K562 (cell line): ENCODE data around the gene MSI1. TPM values are rescaled to one million over a fixed set of nuclear protein-coding genes. Genes with fewer than 3 reads are reported as not detected.

Experiments used
- BACH1 ChIP-seq: fragments of 200-800 bp; sonication (Bioruptor generic); IDR thresholded peaks from 2 replicates; pipeline ENCODE4 v1.6.1; 2016; ENCODE audit warnings: missing genetic modification characterization, missing compliant biosample characterization
- CEBPG ChIP-seq, 3 experiments: fragments of 200-800 bp in 1 of 3; sonication (Bioruptor generic) in 1 of 3; sonication (generic) in 1 of 3; formaldehyde crosslinking in 1 of 3; IDR thresholded peaks in 2 of 3; conservative IDR thresholded peaks in 1 of 3; 2 replicates each; pipeline versions ENCODE4 v1.6.1 to v1.8.0; 2016 to 2022; ENCODE audit warnings: missing compliant biosample characterization in 2 of 3, missing genetic modification characterization in 2 of 3, mild to moderate bottlenecking in 1 of 3, missing genetic modification reagents in 1 of 3
- FOXJ2 ChIP-seq: fragments of 200-800 bp; sonication (Bioruptor generic); IDR thresholded peaks from 2 replicates; pipeline ENCODE4 v1.6.1; 2016; ENCODE audit warnings: missing genetic modification characterization, missing compliant biosample characterization
- LARP7 ChIP-seq: fragments of 450-650 bp; IDR thresholded peaks from 2 replicates; pipeline ENCODE4 v1.6.1; 2016
- MLX ChIP-seq, 2 experiments: fragments of 450-650 bp in 1 of 2; sonication (generic) in 1 of 2; formaldehyde crosslinking; conservative IDR thresholded peaks; 2 replicates each; pipeline versions ENCODE4 v1.4.0 to v1.8.1; 2020 to 2022; ENCODE audit warnings: mild to moderate bottlenecking in 1 of 2, missing genetic modification reagents in 1 of 2
- PHF20 ChIP-seq: fragments of 450-650 bp; IDR thresholded peaks from 2 replicates; pipeline ENCODE4 v1.6.1; 2018; ENCODE audit not compliant: partially characterized antibody
- POLR3G ChIP-seq: IDR thresholded peaks from 2 replicates; pipeline ENCODE4 v1.6.1; 2011; ENCODE audit not compliant: insufficient read length, insufficient replicate concordance; ENCODE audit errors: extremely low read depth
- SMARCA5 ChIP-seq: fragments of 450-650 bp; IDR thresholded peaks from 2 replicates; pipeline ENCODE4 v1.6.1; 2016
- ZKSCAN3 ChIP-seq: fragments of 250-450 bp; sonication (Bioruptor Pico); IDR thresholded peaks from 2 replicates; pipeline ENCODE4 v1.4.0; 2020
- ZNF134 ChIP-seq: fragments of 250-450 bp; sonication (Bioruptor Pico); conservative IDR thresholded peaks from 2 replicates; pipeline ENCODE4 v1.4.0; 2020
- ZNF143 ChIP-seq: sonication (generic); formaldehyde crosslinking; IDR thresholded peaks from 2 replicates; pipeline ENCODE4 v1.9.0; 2022; ENCODE audit warnings: mild to moderate bottlenecking, missing genetic modification reagents
- ZNF197 ChIP-seq: fragments of 200-800 bp; sonication (Bioruptor generic); IDR thresholded peaks from 2 replicates; pipeline ENCODE4 v1.6.1; 2016; ENCODE audit warnings: low read depth, missing genetic modification characterization, missing compliant biosample characterization
- polyA plus RNA-seq, 8 experiments: library from polyadenylated mRNA; depleted of rRNA in 4 of 8; stranded (reverse) in 5 of 8; unstranded in 3 of 8; fragments of >200 nt; fragmentation: Nextera tagmentation in 2 of 8; fragmentation: Illumina TruSeq in 1 of 8; extraction: Ambion mirVana in 2 of 8; extraction: Trizol in 1 of 8; gene quantifications; 2 replicates each; pipeline versions ENCODE4 v1.2.1 to v1.2.3, GENCODE V29; 2011 to 2014; ENCODE audit warnings: inconsistent platforms in 1 of 8, missing spikeins in 1 of 8
- small RNA-seq: library from RNA; depleted of rRNA; stranded (forward); fragments of <200 nt; gene quantifications from one replicate; pipeline ENCODE3, GENCODE V24; 2014
- total RNA-seq, 7 experiments: library from RNA; depleted of rRNA in 6 of 7; stranded (reverse); fragments of >200 nt in 6 of 7; fragmentation: Illumina TruSeq in 2 of 7; extraction: Trizol in 2 of 7; gene quantifications; 2 replicates each; pipeline versions ENCODE4 v1.2.1 to v1.2.3, GENCODE V29; 2011 to 2021; ENCODE audit warnings: low replicate concordance in 1 of 7
- TF ChIP-seq, protein P1 (sequence below): sonication (generic); formaldehyde crosslinking; IDR thresholded peaks from 2 replicates; pipeline ENCODE4 v1.5.0; 2020; ENCODE audit warnings: missing genetic modification reagents

MSI1 gene
- total and polyA plus RNA-seq, 9 of the 15 experiments (the other 6 are each of a cell fraction or from before 2014, with no cell fraction given), result 0.16 TPM; not detected in 8

GRCh38 chr12:120292411-120292660 is 76.6 kb downstream of the MSI1 start (continued):
- TF ChIP-seq ZNF197, result peak; percentile 65
- TF ChIP-seq BACH1 (tag), result no peak
- TF ChIP-seq ZNF143 (CRISPR knock-in tag), result no peak
- TF ChIP-seq ZKSCAN3 (CRISPR knock-in tag), result no peak
- TF ChIP-seq PHF20, result no peak
- no peak for TF ChIP-seq POLR3G
- TF ChIP-seq LARP7, result 0 out of 2 replicates have a peak, but pooled peaks have one; percentile 51
- no peak for TF ChIP-seq CEBPG (CRISPR knock-in tag; IDR thresholded peaks at IDR 0.05)
- peak in 1 of 2 experiments; percentile 60; a peak in 1 of 4 replicates for TF ChIP-seq CEBPG (tag; conservative IDR thresholded peaks at IDR 0.05 in 1 of 2, IDR thresholded peaks at IDR 0.05 in 1 of 2)
- TF ChIP-seq FOXJ2 (tag), result no peak
- no peak for TF ChIP-seq MLX (CRISPR knock-in tag; conservative IDR thresholded peaks at IDR 0.05)
- no peak for TF ChIP-seq ZNF134 (CRISPR knock-in tag)
- TF ChIP-seq SMARCA5, result 0 out of 2 replicates have a peak, but pooled peaks have one; percentile 48
- TF ChIP-seq, protein P1, sequence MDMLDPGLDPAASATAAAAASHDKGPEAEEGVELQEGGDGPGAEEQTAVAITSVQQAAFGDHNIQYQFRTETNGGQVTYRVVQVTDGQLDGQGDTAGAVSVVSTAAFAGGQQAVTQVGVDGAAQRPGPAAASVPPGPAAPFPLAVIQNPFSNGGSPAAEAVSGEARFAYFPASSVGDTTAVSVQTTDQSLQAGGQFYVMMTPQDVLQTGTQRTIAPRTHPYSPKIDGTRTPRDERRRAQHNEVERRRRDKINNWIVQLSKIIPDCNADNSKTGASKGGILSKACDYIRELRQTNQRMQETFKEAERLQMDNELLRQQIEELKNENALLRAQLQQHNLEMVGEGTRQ, result 0 out of 2 replicates have a peak, but pooled peaks have one; percentile 0

Small RNA genes lying within 50 kb of the gene (small RNA-seq; reads per million reads assigned to genes)
- gene RNU4-1, result 2,121 reads per million, percentile 100 among the genes with 10 or more reads in this experiment
- gene RNU4-2, result 1,066 reads per million, percentile 100 among the genes with 10 or more reads in this experiment
- gene RNU6-1088P, result not detected

Other genes starting within 250 kb of the MSI1 start
Only the 7 nearest of the 15 such genes appear.
- under 0.01 TPM in 2 replicates for gene RNU4-2, start 77.3 kb downstream of the MSI1 start, total RNA-seq (2014; rRNA removed)
- gene RNU4-2, start 77.3 kb downstream of the MSI1 start, total RNA-seq (2014; rRNA removed; fragmentation: Illumina TruSeq; extraction: Trizol), result 25,223 and 25,496 TPM in 2 replicates
- 12,048 and 12,298 TPM in 2 replicates for gene RNU4-2, start 77.3 kb downstream of the MSI1 start, total RNA-seq (2015; rRNA removed; fragmentation: Illumina TruSeq; extraction: Trizol)
- 3,537 and 4,682 TPM in 2 replicates for gene RNU4-2, start 77.3 kb downstream of the MSI1 start, total RNA-seq (2021)
- under 0.01 TPM in 1 of 2 replicates, not detected in the other for gene RNU4-2, start 77.3 kb downstream of the MSI1 start, polyA plus RNA-seq (2011; rRNA removed)
- not detected in 2 replicates for gene RNU4-2, start 77.3 kb downstream of the MSI1 start, polyA plus RNA-seq (2014; fragmentation: Illumina TruSeq; extraction: Trizol)
- not detected for gene RNU4-2, start 77.3 kb downstream of the MSI1 start, polyA plus RNA-seq (2014; fragmentation: Nextera tagmentation; extraction: Ambion mirVana)
- gene RNU4-2, start 77.3 kb downstream of the MSI1 start, polyA plus RNA-seq (2014; rRNA removed), result not detected in 2 replicates
- under 0.01 TPM in 2 replicates for gene RNU4-1, start 75.9 kb downstream of the MSI1 start, total RNA-seq (2014; rRNA removed)
- gene RNU4-1, start 75.9 kb downstream of the MSI1 start, total RNA-seq (2014; rRNA removed; fragmentation: Illumina TruSeq; extraction: Trizol), result 19,719 and 20,874 TPM in 2 replicates
- 10,612 and 10,827 TPM in 2 replicates for gene RNU4-1, start 75.9 kb downstream of the MSI1 start, total RNA-seq (2015; rRNA removed; fragmentation: Illumina TruSeq; extraction: Trizol)
- 3,001 and 3,563 TPM in 2 replicates for gene RNU4-1, start 75.9 kb downstream of the MSI1 start, total RNA-seq (2021)
- under 0.01 TPM in 2 replicates for gene RNU4-1, start 75.9 kb downstream of the MSI1 start, polyA plus RNA-seq (2011; rRNA removed)
- not detected in 2 replicates for gene RNU4-1, start 75.9 kb downstream of the MSI1 start, polyA plus RNA-seq (2014; fragmentation: Illumina TruSeq; extraction: Trizol)
- not detected for gene RNU4-1, start 75.9 kb downstream of the MSI1 start, polyA plus RNA-seq (2014; fragmentation: Nextera tagmentation; extraction: Ambion mirVana)
- not detected in 2 replicates for gene RNU4-1, start 75.9 kb downstream of the MSI1 start, polyA plus RNA-seq (2014; rRNA removed)
- gene SIRT4, start 66.8 kb downstream of the MSI1 start, total RNA-seq (2014; rRNA removed), result 0.86 and 3.1 TPM in 2 replicates
- 2.3 TPM in 2 replicates for gene SIRT4, start 66.8 kb downstream of the MSI1 start, total RNA-seq (2014; rRNA removed; fragmentation: Illumina TruSeq; extraction: Trizol)
- 1.5 and 1.6 TPM in 2 replicates for gene SIRT4, start 66.8 kb downstream of the MSI1 start, total RNA-seq (2015; rRNA removed; fragmentation: Illumina TruSeq; extraction: Trizol)
- 2.5 and 3.1 TPM in 2 replicates for gene SIRT4, start 66.8 kb downstream of the MSI1 start, total RNA-seq (2021)
- gene SIRT4, start 66.8 kb downstream of the MSI1 start, polyA plus RNA-seq (2011; rRNA removed), result 2.4 and 3.2 TPM in 2 replicates
- gene SIRT4, start 66.8 kb downstream of the MSI1 start, polyA plus RNA-seq (2014; fragmentation: Illumina TruSeq; extraction: Trizol), result 2.7 and 2.8 TPM in 2 replicates
- gene SIRT4, start 66.8 kb downstream of the MSI1 start, polyA plus RNA-seq (2014; fragmentation: Nextera tagmentation; extraction: Ambion mirVana), result 1 to 10 TPM; 5.1 to 5.2 TPM
- gene SIRT4, start 66.8 kb downstream of the MSI1 start, polyA plus RNA-seq (2014; rRNA removed), result 1.8 and 3.2 TPM in 2 replicates
- not detected in 2 replicates for gene PLA2G1B, start 41.4 kb downstream of the MSI1 start, total RNA-seq (2014; rRNA removed)
- not detected in 2 replicates for gene PLA2G1B, start 41.4 kb downstream of the MSI1 start, total RNA-seq (2014; rRNA removed; fragmentation: Illumina TruSeq; extraction: Trizol)
- gene PLA2G1B, start 41.4 kb downstream of the MSI1 start, total RNA-seq (2015; rRNA removed; fragmentation: Illumina TruSeq; extraction: Trizol), result not detected in 2 replicates
- gene PLA2G1B, start 41.4 kb downstream of the MSI1 start, total RNA-seq (2021), result 1.4 and 1.8 TPM in 2 replicates
- not detected in 2 replicates for gene PLA2G1B, start 41.4 kb downstream of the MSI1 start, polyA plus RNA-seq (2011; rRNA removed)
- gene PLA2G1B, start 41.4 kb downstream of the MSI1 start, polyA plus RNA-seq (2014; fragmentation: Illumina TruSeq; extraction: Trizol), result not detected in 2 replicates
- gene PLA2G1B, start 41.4 kb downstream of the MSI1 start, polyA plus RNA-seq (2014; fragmentation: Nextera tagmentation; extraction: Ambion mirVana), result not detected
- not detected in 2 replicates for gene PLA2G1B, start 41.4 kb downstream of the MSI1 start, polyA plus RNA-seq (2014; rRNA removed)
- 931 and 1,004 TPM in 2 replicates for gene COX6A1, start 68.9 kb upstream of the MSI1 start, total RNA-seq (2014; rRNA removed)
- 412 and 414 TPM in 2 replicates for gene COX6A1, start 68.9 kb upstream of the MSI1 start, total RNA-seq (2014; rRNA removed; fragmentation: Illumina TruSeq; extraction: Trizol)
- 602 and 624 TPM in 2 replicates for gene COX6A1, start 68.9 kb upstream of the MSI1 start, total RNA-seq (2015; rRNA removed; fragmentation: Illumina TruSeq; extraction: Trizol)
- 597 and 695 TPM in 2 replicates for gene COX6A1, start 68.9 kb upstream of the MSI1 start, total RNA-seq (2021)
- gene COX6A1, start 68.9 kb upstream of the MSI1 start, polyA plus RNA-seq (2011; rRNA removed), result 767 and 895 TPM in 2 replicates
- gene COX6A1, start 68.9 kb upstream of the MSI1 start, polyA plus RNA-seq (2014; fragmentation: Illumina TruSeq; extraction: Trizol), result 978 and 1,143 TPM in 2 replicates
- gene COX6A1, start 68.9 kb upstream of the MSI1 start, polyA plus RNA-seq (2014; fragmentation: Nextera tagmentation; extraction: Ambion mirVana), result 1,000 to 10,000 TPM; 3,092 to 4,142 TPM
- gene COX6A1, start 68.9 kb upstream of the MSI1 start, polyA plus RNA-seq (2014; rRNA removed), result 1,391 and 1,423 TPM in 2 replicates
- gene TRIAP1, start 77.2 kb upstream of the MSI1 start, total RNA-seq (2014; rRNA removed), result 37.3 and 38.8 TPM in 2 replicates
- gene TRIAP1, start 77.2 kb upstream of the MSI1 start, total RNA-seq (2014; rRNA removed; fragmentation: Illumina TruSeq; extraction: Trizol), result 78.4 and 80.9 TPM in 2 replicates
- 56.3 and 65.4 TPM in 2 replicates for gene TRIAP1, start 77.2 kb upstream of the MSI1 start, total RNA-seq (2015; rRNA removed; fragmentation: Illumina TruSeq; extraction: Trizol)
- gene TRIAP1, start 77.2 kb upstream of the MSI1 start, total RNA-seq (2021), result 53.2 and 55.3 TPM in 2 replicates
- gene TRIAP1, start 77.2 kb upstream of the MSI1 start, polyA plus RNA-seq (2011; rRNA removed), result 53.5 and 85.7 TPM in 2 replicates
- gene TRIAP1, start 77.2 kb upstream of the MSI1 start, polyA plus RNA-seq (2014; fragmentation: Illumina TruSeq; extraction: Trizol), result 59.8 and 64.9 TPM in 2 replicates
- 100 to 1,000 TPM; 354 TPM for gene TRIAP1, start 77.2 kb upstream of the MSI1 start, polyA plus RNA-seq (2014; fragmentation: Nextera tagmentation; extraction: Ambion mirVana)
- gene TRIAP1, start 77.2 kb upstream of the MSI1 start, polyA plus RNA-seq (2014; rRNA removed), result 60.6 and 73.3 TPM in 2 replicates
- gene GATC, start 77.3 kb upstream of the MSI1 start, total RNA-seq (2014; rRNA removed), result 22.2 and 29.0 TPM in 2 replicates
- gene GATC, start 77.3 kb upstream of the MSI1 start, total RNA-seq (2014; rRNA removed; fragmentation: Illumina TruSeq; extraction: Trizol), result 28.2 and 29.5 TPM in 2 replicates
- gene GATC, start 77.3 kb upstream of the MSI1 start, total RNA-seq (2015; rRNA removed; fragmentation: Illumina TruSeq; extraction: Trizol), result 27.1 and 29.0 TPM in 2 replicates
- 52.6 and 53.6 TPM in 2 replicates for gene GATC, start 77.3 kb upstream of the MSI1 start, total RNA-seq (2021)
- gene GATC, start 77.3 kb upstream of the MSI1 start, polyA plus RNA-seq (2011; rRNA removed), result 30.1 and 38.9 TPM in 2 replicates
- gene GATC, start 77.3 kb upstream of the MSI1 start, polyA plus RNA-seq (2014; fragmentation: Illumina TruSeq; extraction: Trizol), result 29.7 and 38.9 TPM in 2 replicates
- gene GATC, start 77.3 kb upstream of the MSI1 start, polyA plus RNA-seq (2014; fragmentation: Nextera tagmentation; extraction: Ambion mirVana), result 10 to 100 TPM in 1 of 2 experiments, 1 to 10 TPM in 1; 5.8 to 14.3 TPM
- 24.0 and 24.2 TPM in 2 replicates for gene GATC, start 77.3 kb upstream of the MSI1 start, polyA plus RNA-seq (2014; rRNA removed)